T-helper 2 cell treated with Interferon-gamma antibody and Interleukin-4, amounts not matched to agents 100 ng/mL and 5 ng/mL, for 36 hours (primary cell): ENCODE results near the gene RADIL. TPM values are rescaled to one million over a fixed set of nuclear protein-coding genes. Genes with fewer than 3 reads are reported as not detected.

Source experiments
- intact Hi-C: fragments of 100-400 bp; cut with micrococcal nuclease; formaldehyde crosslinking; loops from one replicate; pipeline ENCODE4 v1.15.1; 2023
- total RNA-seq: library from RNA; stranded (reverse); gene quantifications from 2 replicates; pipeline ENCODE4 v1.2.3, GENCODE V29; 2022

The RADIL gene
- total RNA-seq, 1 donor from 2014 or later, result 0.27 TPM

DNA sequence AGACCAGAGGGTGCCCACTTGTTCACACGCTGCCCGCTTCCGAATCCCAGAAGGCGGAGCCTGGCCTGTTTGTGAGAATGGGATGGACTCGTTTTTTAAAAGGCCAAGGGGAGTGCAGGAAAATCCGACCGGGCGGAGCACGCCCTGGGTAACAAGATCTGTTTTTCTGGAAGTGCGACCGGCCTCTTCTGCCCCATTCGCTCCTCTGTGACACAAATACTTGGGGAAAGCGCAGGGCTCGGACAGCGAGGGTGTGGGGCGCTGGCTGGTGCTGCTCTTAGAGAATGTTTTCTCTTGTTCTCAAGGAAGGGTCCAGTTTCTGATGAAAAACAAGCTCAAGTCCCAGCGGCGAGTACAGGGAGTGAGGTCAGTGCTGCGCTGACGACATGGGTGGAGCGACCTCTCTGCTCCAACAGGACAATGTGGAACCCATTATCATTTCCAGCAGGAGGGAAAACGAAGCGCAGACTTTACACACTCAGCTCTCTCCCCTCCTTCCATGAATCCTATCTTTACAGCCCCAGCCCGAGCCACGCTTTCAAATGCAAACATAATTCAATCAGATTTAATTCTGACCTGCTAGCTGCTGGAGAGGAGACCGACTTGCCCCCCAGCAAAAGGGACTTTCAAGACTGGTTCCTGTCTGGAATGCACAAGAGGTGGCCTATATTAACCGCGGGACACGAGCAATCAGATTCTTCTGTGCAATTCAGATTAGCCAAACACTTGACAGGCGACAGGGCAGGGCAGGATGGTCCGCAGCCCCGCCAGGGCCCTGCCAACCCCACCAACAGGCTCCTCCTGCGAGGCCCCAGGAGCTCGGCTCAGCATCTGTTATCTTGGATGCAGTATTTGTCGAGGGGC is 1.1 kb downstream of the RADIL start:
- intact Hi-C loops, result loop anchor here (1.0 to 10.0 kb wide), 4 partner anchors 33 to 268 kb away; no protein-coding TSS in a partner anchor

DNA sequence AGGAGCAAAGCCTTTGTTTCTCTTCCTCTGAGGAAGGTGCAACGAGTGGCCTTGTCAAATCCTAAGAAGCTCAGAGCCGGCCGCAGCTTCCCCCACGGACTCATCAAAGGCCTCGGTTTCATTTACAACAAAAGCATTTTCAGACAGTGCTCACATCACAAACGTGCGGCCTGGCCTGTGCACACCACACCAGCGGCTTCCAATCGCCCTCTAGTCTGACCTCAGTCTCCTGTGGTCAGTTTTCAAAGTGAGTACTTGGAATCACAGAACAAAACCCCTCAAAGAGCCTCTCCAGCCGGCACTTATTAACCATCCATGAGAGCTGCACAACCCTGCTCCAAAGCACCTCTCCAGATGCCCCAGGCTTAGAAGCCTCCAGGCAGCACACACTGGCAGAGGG is 3.3 kb downstream of the RADIL start:
- intact Hi-C loops, result loop anchor here (10.0 kb wide), 1 partner anchor 265 kb away; no protein-coding TSS in a partner anchor

DNA sequence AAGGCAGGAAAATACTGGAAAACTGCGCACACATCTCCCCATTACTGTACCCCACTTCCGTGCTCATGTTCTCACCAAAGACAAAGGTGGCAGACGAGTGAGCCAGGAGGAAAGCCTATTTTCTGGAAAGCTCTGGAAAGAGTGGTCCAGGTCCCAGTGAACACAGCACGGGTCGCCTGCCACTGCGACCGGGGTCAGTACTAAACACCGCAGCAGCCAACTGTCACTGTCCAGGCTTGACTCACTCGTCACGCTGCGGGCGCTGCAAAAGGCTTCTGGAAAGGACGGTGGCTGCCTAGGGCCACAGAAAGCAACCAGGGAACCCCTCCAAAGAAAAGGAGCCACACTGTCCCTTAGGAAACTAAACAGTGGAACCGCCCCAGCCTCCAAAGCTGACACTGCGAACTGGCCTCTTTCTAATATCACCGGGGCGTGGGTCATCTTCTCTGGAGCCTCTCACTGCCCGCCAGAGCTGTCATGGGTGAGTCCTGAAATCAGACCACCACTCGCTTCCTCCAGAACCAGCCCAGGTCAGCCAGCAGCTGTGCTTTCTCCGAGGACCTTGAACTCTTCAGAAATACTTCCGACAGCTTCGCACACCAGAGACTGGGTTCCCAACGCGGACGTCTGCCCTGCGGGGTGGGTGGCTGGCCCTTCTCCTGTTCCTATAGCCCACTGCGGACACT is 4.0 kb downstream of the RADIL start:
- intact Hi-C loops, result loop anchor here (10.0 kb wide), 1 partner anchor 265 kb away; no protein-coding TSS in a partner anchor

DNA sequence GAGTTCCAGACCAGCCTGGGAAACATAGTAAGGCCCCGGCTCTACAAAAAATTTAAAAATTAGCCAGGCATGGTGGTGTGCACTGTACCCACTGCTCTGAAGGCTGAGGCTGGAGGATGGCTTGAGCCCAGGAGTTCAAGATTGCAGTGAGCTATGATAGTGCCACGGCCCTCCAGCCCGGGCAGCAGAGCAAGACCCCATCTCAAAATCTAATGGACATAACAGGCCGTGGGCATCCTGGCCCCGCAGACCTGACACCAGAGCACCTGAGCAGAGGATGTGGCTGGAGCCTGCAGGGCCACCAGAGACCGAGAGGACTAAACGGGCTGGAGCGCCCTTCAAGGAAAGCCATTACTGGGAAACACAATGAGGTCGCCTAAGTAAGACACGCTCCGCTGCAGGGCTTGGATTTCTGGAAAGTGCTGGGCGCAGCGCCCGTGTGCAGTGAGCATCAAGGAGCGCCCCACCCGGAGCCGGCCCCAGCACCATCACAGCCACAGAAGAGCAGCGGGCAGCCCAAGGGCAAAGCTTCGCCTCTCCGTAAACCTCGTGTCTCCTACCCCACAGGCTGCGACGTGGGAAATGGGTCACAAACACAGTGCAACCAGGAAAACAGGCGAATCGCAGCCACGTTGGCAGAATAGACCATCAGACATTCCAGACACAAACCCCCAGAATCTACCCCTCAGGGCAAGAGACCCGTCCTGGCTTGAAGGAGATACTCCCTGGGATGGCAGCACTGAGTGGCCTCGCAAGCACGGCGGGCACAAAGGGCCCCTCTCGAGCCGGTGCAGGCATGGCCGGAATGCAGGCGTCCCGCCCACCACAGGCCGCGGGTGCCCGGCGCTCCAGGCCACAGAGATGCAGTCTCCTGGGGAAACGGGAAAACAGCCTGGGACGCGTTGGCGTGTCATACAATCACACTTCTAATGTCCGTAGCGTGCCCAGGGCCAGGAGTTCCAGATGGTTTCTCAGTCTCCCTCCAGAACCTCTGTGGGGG is 4.9 kb downstream of the RADIL start:
- intact Hi-C loops, result no loop called here

DNA sequence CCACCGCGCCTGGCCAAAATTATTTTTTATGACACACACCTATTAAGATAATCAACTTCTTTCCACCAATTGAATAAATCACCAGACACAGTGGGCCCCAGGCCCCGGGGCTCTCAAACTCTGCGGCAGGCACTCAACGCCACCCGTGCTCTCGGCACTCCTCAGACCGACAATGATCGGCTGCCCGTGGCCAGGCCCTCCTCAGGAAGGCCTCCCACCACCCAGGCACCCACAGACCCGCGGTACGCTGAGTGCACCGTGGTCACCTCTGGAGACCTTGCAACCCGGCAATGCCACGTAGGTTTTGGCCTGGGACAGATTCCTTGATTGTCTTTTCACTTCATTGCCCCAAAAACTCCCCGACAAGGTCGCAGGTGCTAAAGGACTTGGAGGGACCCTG is 6.9 kb downstream of the RADIL start:
- intact Hi-C loops, result no loop called here

DNA sequence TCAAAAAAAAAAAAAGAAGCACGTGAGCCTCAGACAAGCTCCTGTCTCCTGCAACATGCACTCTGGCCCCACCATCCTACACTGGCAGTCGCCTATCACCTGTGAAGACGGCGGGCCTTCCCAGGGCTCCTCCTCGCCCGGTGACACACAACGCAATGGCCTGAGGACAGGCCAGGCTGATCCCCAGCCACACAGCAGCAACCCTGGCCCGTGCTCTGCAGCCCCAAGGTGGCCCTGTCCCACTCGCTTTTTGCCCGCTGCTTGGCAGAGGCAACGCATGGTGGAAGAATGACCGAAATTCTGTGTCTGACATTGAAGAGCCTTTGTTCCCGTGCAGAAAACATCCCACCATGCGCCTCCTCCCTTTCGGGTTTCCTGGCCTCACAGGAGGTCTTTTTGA is 8.1 kb downstream of the RADIL start:
- intact Hi-C loops, result no loop called here

DNA sequence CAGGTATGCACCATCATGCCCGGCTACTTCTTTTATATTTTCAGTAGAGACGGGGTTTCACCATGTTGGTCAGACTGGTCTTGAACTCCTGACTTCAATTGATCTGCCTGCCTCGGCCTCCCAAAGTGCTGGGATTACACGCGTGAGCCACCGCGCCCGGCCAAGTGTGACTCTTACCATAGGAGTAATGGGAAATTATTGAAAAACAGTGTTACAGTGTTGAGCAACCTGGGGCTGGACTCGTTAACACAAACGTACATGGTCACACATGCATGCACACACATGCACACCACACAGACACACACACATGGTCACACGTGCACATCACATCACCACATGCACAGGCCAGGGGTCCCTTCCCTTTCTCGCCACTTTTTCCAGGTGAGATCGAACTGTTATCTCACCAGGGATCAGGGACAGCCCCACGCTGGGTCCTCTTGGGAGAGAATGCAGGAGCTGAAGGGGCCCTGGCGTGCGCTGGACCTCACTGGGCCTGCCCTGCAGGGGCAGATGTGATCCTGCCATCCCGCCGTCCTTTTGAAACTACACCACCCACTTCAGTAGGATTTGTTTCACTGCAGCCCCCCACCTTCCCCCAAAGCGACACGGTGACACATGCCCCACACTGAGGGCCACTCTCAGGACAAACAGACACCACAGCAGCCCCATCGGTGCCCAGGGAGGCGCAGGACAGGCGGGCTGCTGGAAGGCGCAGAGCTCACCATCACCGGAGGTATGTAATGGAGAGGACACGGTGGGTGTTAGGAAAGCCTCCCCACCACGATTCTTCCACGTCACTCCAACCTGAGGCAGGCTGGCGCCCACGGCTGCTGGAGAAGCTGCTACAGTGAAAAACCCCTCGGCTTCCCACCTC is 10.2 kb downstream of the RADIL start:
- intact Hi-C loops, result no loop called here

DNA sequence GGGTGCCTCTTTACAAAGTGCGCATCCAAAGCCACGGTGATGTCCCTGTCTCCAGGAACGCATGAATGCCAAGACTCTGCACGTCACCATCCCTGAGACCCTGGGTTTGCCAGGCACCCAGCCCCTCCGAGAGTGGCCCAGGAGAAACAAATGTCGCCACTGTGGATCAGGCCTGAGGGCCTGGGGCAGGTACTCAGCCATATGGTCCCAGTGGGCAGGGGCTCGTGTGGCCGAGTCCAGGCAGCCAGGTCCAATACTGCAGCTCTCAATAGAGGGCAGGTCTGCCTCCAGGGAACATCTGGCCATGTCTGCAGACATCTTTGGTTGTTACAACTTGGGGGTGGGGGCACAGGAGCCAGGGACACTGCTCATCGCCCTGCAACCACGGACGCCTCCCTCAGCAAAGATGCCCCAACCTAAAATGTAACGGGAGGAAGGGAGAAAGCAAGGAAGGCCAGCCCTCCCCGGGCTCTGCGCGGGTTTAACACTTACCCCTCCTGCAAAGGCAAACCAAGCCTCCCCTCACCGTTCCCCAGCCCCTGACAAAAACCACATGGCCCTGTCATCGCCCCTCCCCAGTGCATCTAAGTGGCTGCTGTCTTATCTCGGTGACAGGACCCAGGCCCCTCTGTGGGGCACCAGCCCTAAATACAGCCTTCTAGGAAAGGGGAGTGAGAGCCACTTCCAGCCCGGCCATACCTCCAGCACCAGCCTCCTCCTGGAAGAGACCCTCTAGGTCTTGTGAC is 11.4 kb downstream of the RADIL start:
- intact Hi-C loops, result no loop called here

DNA sequence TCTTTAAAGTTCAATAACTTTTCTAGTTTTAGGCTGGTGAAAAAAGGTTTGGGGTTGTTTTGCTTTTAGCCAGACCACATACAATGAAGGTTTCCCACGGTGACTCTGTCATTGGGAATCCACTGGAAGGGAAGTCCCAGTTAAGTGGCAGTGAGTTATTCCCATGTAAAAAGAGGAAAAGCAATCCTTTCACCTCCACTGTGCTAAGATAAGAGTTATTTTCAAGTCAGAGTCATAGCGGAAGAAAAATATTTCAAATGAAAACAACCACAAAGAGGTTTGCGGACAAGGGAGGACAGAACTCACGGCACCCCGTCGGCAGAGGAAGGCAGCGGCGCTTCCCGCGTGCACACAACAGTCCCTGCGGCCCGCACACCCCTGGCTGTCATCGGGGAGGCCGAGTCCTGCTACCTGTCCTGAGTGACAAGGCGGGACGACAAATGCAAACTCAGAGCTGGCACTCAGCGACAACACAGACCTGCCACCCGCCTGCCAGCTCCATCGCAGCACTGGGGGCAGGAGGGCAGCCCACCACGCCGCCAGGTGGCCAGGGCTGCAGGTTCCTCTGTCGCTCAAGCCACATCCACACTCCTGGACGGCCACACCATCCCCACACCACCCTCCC is 12.3 kb downstream of the RADIL start:
- intact Hi-C loops, result no loop called here

DNA sequence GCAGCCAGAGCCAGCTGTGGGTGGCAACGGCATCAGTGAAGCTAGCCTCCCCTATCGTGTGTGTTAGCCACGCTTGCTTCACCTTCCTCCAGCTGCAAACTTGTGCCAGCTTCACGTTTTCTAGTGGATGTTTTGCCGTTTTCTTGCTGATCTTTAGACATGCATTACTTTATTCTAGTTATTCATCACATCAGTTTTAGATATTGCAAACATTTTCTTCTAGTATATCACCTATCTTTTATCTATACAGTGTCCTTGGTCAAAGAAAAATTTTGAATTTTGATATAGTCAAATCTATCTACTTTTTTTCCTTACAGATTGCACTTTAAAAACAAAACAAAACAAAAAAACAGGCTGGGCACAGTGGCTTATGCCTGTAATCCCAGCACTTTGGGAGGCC is 15.0 kb downstream of the RADIL start:
- intact Hi-C loops, result no loop called here

DNA sequence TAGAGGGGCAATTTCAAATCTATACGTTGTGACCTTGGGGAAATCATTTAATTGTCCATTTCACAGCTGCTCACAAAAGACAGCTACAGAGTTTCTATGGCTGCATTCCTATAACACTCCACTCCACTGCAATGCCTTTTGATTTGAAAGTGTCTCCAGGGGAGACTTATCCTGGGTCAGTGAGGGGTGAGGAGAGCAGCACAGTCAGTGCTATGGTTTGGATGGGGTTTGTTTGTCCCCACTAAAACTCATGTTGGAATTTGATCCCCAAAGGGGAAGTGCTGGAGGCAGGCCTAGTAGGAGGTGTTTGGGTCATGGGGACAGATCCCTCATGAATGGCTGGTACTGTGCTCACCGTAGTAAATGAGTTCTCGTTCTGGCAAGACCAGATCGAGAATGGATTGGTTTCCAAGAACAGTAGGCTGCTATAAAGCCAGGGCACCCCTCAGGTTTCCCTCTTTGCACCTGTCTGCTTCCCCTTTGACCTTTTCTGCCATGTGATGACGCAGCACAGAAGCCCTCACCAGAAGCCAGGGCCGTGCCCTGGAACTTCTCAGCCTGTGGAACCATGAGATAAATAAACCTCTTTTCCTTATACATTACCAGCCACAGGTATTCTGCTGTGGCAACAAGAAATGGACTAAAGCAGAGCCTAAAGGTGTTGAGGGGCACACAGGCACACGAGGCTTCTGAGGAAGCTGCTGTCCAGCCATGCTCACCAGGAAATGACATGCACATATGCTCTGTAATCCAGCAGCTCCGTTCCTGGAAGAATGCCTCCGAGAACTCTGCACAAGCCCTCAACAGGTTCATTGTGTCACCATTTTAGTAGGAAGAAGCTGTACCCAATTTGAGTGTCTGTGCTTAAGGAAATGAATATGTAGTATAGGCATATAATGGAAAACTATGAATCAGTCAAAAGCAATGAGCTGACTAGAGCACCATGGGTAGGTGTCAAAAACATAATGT is 16.7 kb downstream of the RADIL start:
- intact Hi-C loops, result no loop called here

DNA sequence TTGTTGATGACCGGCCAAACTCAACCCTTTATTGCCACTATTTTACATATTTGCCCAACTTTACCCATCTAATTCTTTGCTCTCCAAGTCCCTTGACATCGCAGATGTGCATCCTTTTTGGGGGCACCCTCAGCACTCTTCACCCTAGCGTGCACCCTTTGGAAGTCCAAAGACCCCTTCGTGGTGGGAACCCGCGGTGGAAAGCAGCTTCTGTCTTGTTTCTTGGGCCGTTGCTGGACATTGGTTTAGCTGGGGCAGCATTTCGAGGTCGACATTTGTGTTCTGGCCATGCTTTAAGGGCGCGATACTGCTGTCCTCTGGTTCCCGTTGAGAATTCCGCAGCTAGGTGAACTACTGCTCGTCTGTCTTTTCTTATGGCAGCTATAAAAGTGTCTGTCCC is 21.4 kb downstream of the RADIL start:
- intact Hi-C loops, result no loop called here

DNA sequence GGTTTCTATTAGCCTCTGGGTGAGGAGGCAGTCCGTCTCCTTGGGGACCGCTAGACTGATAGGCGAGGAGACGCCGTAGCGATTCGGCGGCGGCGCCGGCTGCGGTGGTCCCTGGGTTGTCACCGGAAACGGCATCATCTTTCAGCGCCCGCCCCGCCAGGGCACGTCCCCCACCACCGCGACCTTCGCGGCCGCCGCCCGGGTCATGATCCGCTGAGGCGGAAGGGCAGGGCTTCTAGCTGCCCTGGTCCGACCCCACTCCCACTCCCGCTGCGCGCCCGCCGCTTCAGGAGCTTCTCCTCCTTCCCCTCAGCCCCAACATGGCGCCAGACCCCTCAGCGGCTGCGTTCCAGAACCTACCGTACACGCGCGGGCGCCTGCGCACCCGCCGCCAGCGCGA is 21.8 kb downstream of the RADIL start, which contains the start of gene PAPOLB:
TSS of gene PAPOLB (minus strand) at position 358 of the 400 bp plus-strand sequence. CDS start at position 138, 220 bp downstream.
- intact Hi-C loops, result no loop called here

DNA sequence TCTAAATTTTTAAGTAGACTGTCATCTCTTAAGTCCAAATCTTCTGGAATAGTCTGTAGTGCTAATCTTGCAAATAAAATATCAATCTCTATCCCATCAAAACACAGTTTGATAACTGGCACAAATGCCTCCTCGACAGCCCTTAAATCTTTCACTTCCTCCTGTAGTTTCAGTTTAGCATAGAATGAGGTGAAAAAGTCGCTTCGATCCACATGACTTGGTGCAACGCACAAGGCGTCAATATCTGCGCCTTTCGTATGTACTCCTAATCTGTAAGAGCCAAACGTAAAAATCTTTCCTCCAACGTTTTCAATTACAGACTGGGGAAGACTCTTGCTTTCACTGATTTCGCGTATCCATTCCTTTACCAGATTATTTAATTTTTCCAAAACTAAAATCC is 22.3 kb downstream of the RADIL start:
- intact Hi-C loops, result no loop called here

DNA sequence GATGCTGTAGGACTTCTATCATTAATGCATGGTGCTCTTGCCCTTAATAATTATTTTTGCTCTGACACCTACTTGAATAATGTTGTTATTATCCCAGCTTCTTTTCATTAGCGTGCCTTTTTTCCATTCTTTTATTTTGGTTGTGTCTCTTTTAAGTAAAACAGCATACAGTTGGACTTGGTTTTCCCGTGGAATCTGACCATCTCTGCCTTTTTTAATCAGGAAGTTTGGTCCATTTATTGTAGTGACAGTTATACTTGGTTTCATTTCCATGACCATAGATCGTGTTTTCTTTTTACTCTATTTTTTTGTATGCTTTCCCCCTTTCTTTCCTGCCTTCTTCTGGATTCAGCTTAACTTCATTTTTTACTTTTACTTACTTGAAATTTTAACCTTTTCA is 26.3 kb downstream of the RADIL start:
- intact Hi-C loops, result no loop called here

DNA sequence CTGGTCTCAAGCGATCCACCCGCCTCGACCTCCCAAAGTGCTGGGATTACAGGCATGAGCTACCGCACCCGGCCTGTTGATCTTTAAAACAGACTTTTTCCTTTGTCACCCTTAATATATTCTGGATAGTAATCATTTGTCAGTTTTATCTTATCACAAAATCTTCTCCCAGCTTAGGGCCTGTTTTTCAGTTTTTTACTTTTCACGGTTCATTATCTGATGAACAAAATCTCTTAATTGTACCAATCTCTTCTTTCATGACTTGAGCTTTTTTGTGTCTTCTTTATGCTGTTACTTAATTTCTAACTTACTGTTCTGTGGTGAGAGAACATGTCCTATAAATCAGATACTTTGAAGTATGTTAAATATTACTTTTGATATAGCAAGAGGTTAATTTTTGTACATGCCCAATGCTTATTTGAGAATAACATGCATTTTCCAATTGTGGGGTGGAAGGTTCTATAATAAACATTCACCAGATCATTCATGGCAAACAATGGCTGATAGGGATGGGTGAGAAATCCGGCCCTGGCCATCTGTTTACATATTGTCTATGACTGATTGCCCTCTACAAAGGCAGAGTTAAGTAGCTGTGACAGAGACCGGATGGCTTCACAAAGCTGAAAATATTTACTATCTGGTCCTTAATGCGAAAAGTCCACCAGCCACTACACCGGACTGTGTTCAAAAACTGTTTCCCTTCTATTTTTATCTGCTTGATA is 27.0 kb downstream of the RADIL start:
- intact Hi-C loops, result no loop called here

DNA sequence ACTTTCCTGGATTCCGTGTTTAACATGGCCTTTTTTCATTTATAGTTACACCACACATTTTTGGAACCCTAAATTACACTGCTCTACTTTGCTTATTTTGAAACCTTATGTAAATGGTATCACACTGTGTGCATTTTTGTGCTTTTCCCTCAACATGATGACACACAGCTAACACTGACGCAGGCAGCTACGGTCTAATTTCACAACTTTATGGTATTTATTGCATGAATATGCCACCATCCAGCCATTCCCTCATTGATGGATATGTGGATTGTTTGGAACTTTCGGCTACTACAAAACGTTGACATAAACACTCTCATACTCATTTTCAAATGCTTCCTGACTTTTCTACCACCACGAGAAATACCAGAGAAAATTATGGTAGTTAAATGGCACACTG is 28.6 kb downstream of the RADIL start:
- intact Hi-C loops, result no loop called here
